Right lobe of liver (tissue), 4 donors: ENCODE results near the gene CNR2.

Source experiments
- POLR2A ChIP-seq: fragments of 450-650 bp; IDR thresholded peaks from one replicate; pipeline ENCODE4 v1.6.1; 2017; ENCODE audit warnings: antibody characterized with exemption, mild to moderate bottlenecking
- TF ChIP-seq, protein P1 (sequence below), 4 donors: fragments of 200-600 bp in 3 of 4; fragments of 450-650 bp in 1 of 4; IDR thresholded peaks; one replicate each; pipeline versions ENCODE4 v1.5.1 to v1.8.0; 2016 to 2022; ENCODE audit warnings: antibody characterized with exemption in 4 of 4, mild to moderate bottlenecking in 2 of 4
- donor health status: DM: no; HTN: no; CAD: no.
- donor health status: DM: no; HTN: no; CAD: no.
- donor health status: DM: no; HTN: yes; CAD: no.

DNA sequence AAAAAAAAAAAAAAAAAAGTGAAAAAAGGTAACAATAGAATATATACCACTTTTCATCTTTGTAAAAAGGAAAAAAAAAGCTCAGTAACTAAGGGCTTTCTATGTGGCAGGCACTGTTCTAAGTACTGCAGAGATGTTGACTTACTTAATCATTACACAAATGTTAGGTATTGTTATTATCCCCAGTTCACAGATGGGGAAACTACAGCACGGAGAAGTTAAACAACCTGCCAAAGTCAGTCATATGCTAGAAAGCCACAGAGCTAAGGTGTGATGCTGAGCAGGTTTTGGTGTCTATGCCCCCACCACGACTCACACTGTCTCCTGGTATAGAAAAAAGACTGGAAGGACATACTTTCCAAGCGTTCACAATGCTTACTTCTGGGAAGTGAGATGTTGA, 39.9 kb upstream of the CNR2 start:
- TF ChIP-seq POLR2A: no peak
- TF ChIP-seq, protein P1, sequence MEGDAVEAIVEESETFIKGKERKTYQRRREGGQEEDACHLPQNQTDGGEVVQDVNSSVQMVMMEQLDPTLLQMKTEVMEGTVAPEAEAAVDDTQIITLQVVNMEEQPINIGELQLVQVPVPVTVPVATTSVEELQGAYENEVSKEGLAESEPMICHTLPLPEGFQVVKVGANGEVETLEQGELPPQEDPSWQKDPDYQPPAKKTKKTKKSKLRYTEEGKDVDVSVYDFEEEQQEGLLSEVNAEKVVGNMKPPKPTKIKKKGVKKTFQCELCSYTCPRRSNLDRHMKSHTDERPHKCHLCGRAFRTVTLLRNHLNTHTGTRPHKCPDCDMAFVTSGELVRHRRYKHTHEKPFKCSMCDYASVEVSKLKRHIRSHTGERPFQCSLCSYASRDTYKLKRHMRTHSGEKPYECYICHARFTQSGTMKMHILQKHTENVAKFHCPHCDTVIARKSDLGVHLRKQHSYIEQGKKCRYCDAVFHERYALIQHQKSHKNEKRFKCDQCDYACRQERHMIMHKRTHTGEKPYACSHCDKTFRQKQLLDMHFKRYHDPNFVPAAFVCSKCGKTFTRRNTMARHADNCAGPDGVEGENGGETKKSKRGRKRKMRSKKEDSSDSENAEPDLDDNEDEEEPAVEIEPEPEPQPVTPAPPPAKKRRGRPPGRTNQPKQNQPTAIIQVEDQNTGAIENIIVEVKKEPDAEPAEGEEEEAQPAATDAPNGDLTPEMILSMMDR (IDR thresholded peaks at IDR 0.05): no peak
